K562 (cell line): Measurements from ENCODE around the gene DNAJB12. TPM values are rescaled to one million over a fixed set of nuclear protein-coding genes. Genes with fewer than 3 reads are reported as not detected.

Experiments used
- BRD9 ChIP-seq: fragments of 450-650 bp; IDR thresholded peaks from 2 replicates; pipeline ENCODE4 v1.6.1; 2018; ENCODE audit warnings: low read depth; ENCODE audit not compliant: partially characterized antibody
- FOXK1 ChIP-seq: sonication (generic); formaldehyde crosslinking; IDR thresholded peaks from 2 replicates; pipeline ENCODE4 v1.8.0; 2022; ENCODE audit warnings: missing genetic modification reagents, mild to moderate bottlenecking, borderline replicate concordance
- GTF2E2 ChIP-seq: fragments of 200-800 bp; sonication (Bioruptor generic); IDR thresholded peaks from 2 replicates; pipeline ENCODE4 v1.6.1; 2016; ENCODE audit warnings: missing genetic modification characterization, missing compliant biosample characterization
- KAT7 ChIP-seq: sonication (generic); formaldehyde crosslinking; IDR thresholded peaks from 2 replicates; pipeline ENCODE4 v1.8.0; 2022; ENCODE audit warnings: missing genetic modification reagents, mild to moderate bottlenecking, borderline replicate concordance
- MBD2 ChIP-seq: sonication (generic); IDR thresholded peaks from 2 replicates; pipeline ENCODE4 v1.6.1; 2016; ENCODE audit warnings: low read depth, borderline replicate concordance
- MECOM ChIP-seq: fragments of 250-450 bp; sonication (Bioruptor Pico); IDR thresholded peaks from 2 replicates; pipeline ENCODE4 v1.8.0; 2022; ENCODE audit warnings: inconsistent platforms
- PCBP2 ChIP-seq: fragments of 200-400 bp; formaldehyde crosslinking; IDR thresholded peaks from 2 replicates; pipeline ENCODE4 v1.6.1; 2018; ENCODE audit warnings: low read length, low read depth, mild to moderate bottlenecking, moderate library complexity; ENCODE audit not compliant: poor library complexity, severe bottlenecking
- RERE ChIP-seq: sonication (generic); formaldehyde crosslinking; IDR thresholded peaks from 2 replicates; pipeline ENCODE4 v1.8.0; 2023; ENCODE audit warnings: missing genetic modification reagents, mild to moderate bottlenecking, borderline replicate concordance
- ZBED1 ChIP-seq: IDR thresholded peaks from 2 replicates; pipeline ENCODE4 v1.6.1; 2014
- ZNF347 ChIP-seq: fragments of 450-650 bp; formaldehyde crosslinking; IDR thresholded peaks from 2 replicates; pipeline ENCODE4 v1.4.0; 2020; ENCODE audit warnings: low read depth, mild to moderate bottlenecking, moderate library complexity
- ZNF551 ChIP-seq: fragments of 250-450 bp; sonication (Bioruptor Pico); IDR thresholded peaks from 2 replicates; pipeline ENCODE4 v1.5.0; 2021; ENCODE audit warnings: mild to moderate bottlenecking, moderate library complexity
- ZNF609 ChIP-seq: sonication (generic); formaldehyde crosslinking; IDR thresholded peaks from 2 replicates; pipeline ENCODE4 v1.8.1; 2023; ENCODE audit warnings: missing genetic modification reagents, mild to moderate bottlenecking, borderline replicate concordance
- polyA plus RNA-seq, 8 experiments: library from polyadenylated mRNA; depleted of rRNA in 4 of 8; stranded (reverse) in 5 of 8; unstranded in 3 of 8; fragments of >200 nt; fragmentation: Nextera tagmentation in 2 of 8; fragmentation: Illumina TruSeq in 1 of 8; extraction: Ambion mirVana in 2 of 8; extraction: Trizol in 1 of 8; gene quantifications; 2 replicates each; pipeline versions ENCODE4 v1.2.1 to v1.2.3, GENCODE V29; 2011 to 2014; ENCODE audit warnings: inconsistent platforms in 1 of 8, missing spikeins in 1 of 8
- total RNA-seq, 7 experiments: library from RNA; depleted of rRNA in 6 of 7; stranded (reverse); fragments of >200 nt in 6 of 7; fragmentation: Illumina TruSeq in 2 of 7; extraction: Trizol in 2 of 7; gene quantifications; 2 replicates each; pipeline versions ENCODE4 v1.2.1 to v1.2.3, GENCODE V29; 2011 to 2021; ENCODE audit warnings: low replicate concordance in 1 of 7
- TF ChIP-seq, protein P1 (sequence below): sonication (generic); formaldehyde crosslinking; IDR thresholded peaks from 2 replicates; pipeline ENCODE4 v1.8.1; 2023; ENCODE audit warnings: mild to moderate bottlenecking, missing genetic modification reagents
- TF ChIP-seq, protein P2 (sequence below): fragments of 450-650 bp; IDR thresholded peaks from 2 replicates; pipeline ENCODE4 v1.6.1; 2016; ENCODE audit warnings: low read depth, mild to moderate bottlenecking, moderate library complexity

Gene DNAJB12
- total and polyA plus RNA-seq, 9 of the 15 experiments (the other 6 are each of a cell fraction or from before 2014, with no cell fraction given) = 3.5 to 31.5 (median 20.3) TPM

GRCh38 chr10:72320676-72321247, 34.0 kb downstream of the DNAJB12 start (continued):
- TF ChIP-seq FOXK1 (CRISPR knock-in tag) (peak; percentile 79; the same call in 1 of the 2 replicates), ZNF347 (CRISPR knock-in tag) (no peak), RERE (CRISPR knock-in tag) (0 out of 2 replicates have a peak, but pooled peaks have one; percentile 70), PCBP2 (no peak), BRD9 (peak; percentile 98), ZNF551 (CRISPR knock-in tag) (no peak), MECOM (CRISPR knock-in tag) (peak; percentile 97), KAT7 (CRISPR knock-in tag) (peak; percentile 92; the same call in 1 of the 2 replicates), ZNF609 (no peak), MBD2 (peak; percentile 95), ZBED1 (peak; percentile 85; the same call in 1 of the 2 replicates), GTF2E2 (tag) (peak; percentile 95)
- TF ChIP-seq, protein P1, sequence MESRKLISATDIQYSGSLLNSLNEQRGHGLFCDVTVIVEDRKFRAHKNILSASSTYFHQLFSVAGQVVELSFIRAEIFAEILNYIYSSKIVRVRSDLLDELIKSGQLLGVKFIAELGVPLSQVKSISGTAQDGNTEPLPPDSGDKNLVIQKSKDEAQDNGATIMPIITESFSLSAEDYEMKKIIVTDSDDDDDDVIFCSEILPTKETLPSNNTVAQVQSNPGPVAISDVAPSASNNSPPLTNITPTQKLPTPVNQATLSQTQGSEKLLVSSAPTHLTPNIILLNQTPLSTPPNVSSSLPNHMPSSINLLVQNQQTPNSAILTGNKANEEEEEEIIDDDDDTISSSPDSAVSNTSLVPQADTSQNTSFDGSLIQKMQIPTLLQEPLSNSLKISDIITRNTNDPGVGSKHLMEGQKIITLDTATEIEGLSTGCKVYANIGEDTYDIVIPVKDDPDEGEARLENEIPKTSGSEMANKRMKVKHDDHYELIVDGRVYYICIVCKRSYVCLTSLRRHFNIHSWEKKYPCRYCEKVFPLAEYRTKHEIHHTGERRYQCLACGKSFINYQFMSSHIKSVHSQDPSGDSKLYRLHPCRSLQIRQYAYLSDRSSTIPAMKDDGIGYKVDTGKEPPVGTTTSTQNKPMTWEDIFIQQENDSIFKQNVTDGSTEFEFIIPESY (CRISPR knock-in tag) = peak; percentile 92
- TF ChIP-seq, protein P2, sequence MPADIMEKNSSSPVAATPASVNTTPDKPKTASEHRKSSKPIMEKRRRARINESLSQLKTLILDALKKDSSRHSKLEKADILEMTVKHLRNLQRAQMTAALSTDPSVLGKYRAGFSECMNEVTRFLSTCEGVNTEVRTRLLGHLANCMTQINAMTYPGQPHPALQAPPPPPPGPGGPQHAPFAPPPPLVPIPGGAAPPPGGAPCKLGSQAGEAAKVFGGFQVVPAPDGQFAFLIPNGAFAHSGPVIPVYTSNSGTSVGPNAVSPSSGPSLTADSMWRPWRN = peak; percentile 84
